CD4-positive, alpha-beta T cell treated with Interleukin-2 at 100 ng/mL for 4 hours (primary cell): Measurements from ENCODE around the gene ERVFRD-1.
"Not testable (repeated sequence)": the region's sequence is repeated elsewhere in the genome, so short reads cannot be mapped to it uniquely, and the experiment has no call there.

Experiments used
- DNase-seq: peaks from one replicate; pipeline ENCODE4 v3.0.0-alpha.2; 2020; ENCODE audit warnings: low spot score

The ERVFRD-1 gene

DNA sequence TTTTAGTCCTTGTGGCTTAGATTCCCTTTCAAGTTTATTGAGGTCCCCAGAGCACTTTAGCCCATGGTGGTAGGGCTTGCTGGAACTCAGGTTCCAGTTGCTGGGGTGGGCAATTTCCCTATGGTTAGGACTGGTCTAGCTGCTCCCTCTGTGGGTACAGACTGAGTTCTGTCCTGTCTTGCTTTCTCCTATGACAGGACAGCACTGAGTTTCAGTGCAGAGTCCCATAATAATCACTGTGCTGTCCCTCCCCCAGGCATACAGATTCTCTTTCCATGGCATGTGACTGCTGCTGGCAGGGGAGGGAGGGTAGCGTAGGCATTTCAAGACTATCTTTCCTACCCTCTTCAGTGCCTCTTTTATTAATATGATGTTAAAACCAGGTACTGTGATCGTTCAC is 17.1 kb upstream of the ERVFRD-1 start:
- no peak for DNase-seq

DNA sequence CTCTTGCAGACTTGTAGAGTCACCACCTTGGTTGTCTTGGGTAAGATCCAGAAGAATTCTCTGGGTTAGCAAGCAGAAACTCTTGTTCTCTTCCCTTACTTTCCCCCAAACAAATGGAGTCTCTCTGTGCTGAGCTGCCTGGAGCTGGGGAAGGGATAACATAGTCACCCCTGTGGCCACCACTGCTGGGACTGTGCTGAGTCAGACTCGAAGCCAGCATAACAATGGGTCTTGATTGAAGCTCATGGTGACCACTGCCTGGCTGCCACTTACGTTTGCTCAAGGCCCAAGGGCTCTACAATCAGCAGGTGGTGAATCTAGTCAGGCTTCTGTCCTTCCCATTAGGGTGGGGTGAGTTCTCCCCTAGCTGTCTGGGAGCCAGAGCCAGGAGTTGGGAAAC is 15.4 kb upstream of the ERVFRD-1 start:
- DNase-seq: no peak

DNA sequence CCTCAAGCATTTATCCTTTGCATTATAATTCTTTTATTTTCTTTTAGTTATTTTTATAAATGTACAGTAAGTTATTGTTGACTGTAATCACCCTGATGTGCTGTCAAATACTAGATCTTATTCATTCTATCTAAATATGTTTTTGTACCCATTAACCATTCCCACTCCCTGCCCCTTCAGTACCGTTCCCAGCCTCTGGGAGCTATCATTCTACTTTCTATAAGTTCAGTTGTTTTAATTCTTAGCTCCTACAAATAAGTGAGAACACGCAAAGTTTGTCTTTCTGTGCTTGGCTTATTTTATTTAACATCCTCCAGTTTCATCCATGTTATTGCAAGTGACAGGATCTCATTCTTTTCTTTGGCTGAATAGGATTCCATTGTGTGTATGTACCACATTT is 12.5 kb upstream of the ERVFRD-1 start:
- no peak for DNase-seq

DNA sequence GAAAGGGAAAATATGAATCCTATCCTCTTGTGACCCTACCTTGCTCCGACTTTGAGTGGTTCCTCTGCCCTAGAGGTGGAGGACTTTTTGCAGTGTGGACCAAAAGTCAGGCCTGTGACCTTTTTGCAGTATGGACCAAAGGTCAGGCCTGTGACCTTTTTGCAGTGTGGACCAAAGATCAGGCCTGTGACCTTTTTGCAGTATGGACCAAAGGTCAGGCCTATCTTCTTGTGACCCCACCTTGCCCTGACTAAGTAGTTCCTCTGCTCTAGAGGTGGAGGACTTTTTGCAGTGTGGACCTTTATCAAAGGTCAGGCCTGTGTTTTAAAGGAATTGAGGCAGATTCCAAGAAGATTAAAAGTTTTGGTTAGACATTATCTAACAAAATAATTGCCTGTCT is 10.9 kb upstream of the ERVFRD-1 start:
- DNase-seq: no peak

DNA sequence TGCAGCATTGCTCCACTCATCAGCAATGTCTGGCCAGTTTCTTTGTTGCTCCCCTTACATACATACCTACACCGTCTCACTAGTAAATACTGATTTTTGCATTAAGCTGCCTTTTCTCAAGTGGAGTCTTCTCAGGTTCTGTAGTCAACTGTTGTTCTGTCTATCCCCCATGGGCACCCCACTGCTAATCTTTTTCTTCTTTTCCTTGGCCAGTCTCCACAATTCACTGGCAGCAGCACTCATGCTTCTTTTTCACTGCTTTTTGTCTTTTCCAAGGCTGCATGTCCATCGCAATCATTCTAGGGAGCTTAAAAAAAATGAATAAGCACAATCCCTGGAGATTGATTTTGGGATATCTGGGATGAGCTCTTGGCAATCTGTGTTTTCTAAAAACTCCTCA is 10.3 kb upstream of the ERVFRD-1 start:
- no peak for DNase-seq

DNA sequence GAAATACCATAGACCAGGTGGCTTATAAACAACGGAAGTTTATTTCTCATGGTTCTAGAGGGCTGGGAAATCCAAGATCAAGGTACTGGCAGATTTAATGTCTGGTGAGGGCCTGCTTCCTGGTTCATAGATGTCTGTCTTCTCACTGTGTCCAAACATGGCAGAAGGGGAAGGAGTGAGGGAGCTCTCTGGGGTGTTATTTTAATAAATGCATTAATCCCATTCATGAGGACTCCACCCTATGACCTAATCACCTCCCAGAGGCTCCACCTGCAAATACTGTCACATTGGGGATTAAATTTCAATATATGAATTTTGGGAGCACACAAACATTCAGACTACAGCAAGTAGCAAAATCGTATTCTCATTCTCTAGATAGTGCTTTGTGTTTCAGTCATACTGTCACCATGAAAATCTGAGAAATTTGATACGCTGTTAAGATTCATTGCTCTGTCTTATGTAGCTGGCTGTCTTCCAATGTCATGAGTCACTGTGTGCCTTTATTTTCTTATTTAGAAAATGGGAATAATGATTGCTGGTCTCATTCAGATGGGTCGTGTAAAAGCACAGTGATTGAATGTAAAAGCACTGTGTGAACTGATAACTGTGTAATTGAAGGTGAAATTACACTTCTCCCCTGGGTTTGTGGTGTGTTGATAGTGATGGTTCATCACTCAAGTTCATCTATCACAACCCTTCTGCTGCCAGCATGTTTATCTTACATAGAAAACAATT is 8.9 kb upstream of the ERVFRD-1 start:
- no peak for DNase-seq

DNA sequence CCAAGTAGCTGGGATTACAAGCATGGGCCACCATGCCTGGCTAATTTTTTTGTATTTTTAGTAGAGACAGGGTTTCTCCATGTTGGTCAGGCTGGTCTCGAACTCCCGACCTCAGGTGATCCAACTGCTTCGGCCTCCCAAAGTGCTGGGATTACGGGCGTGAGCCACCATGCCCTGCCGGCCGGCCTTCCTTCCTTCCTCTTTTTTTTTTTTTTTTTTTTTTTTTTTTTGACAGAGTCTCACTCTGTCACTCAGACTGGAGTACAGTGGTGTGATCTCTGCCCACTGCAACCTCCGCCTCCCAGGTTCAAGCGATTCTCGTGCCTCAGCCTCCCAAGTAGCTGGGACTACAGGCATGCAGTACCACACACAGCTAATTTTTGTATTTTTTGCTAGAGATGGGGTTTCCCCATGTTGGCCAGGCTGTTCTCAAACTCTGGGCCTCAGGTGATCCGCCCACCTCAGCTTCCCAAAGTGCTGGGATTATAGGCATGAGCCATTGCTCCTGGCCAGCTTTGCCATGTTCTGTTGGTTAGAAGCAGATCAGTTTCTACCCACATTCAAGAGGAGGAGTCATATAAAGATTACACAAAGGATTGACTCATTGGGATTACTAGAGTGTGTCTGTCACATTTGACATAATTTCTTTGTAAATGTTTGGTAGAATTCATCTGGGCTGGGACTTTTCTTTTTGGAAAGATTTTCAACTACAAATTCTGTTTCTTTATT is 4.4 kb upstream of the ERVFRD-1 start:
- DNase-seq: not testable (repeated sequence)

DNA sequence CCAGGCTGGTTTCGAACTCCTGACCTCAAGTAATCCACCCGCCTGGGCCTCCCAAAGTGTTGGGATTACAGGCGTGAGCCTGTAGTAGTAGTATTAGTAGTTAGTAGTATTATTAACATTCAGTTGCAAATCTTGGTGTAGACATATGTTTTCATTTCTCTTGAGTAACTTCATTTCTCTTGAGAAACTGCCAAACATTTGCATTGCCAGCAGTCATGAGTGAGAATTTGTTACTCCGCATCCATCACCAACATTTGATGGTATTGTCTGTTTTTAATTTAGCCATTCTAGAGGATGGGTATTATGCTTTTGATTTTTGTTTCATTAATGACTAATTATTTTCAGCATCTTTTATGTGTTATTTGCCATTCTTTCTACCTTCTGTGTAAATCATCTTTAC is 1.5 kb upstream of the ERVFRD-1 start:
- DNase-seq: no peak

DNA sequence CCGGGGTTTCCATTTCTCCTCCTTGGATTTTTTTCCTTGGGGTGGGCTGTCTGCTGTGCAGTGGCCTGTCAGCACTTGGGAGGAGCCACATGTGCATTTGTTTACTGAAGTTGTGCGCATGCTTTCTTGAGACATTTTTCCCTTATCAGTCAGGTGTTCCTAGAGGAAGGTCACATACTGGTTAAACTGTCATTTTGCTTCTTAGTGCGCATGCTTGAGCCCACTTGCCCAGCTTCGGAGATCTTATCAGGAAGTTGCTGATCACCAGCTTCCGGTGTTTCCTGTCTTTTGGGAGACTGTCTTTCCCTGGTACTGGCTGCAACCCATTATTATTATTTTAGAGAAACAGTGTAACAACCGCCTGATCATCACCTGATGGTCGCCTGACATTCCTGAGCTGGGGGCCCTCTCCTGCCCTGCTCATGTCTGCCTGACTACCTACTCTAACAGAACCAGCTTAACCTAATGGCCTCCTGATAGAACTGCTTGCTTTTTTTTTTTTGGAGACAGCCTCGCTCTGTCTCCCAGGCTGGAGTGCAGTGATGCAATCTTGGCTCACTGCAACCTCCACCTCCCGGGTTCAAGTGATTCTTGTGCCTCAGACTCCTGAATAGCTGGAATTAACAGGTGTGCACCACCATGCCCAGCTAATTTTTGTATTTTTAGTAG is 378 bp upstream of the ERVFRD-1 start:
- DNase-seq: no peak

DNA sequence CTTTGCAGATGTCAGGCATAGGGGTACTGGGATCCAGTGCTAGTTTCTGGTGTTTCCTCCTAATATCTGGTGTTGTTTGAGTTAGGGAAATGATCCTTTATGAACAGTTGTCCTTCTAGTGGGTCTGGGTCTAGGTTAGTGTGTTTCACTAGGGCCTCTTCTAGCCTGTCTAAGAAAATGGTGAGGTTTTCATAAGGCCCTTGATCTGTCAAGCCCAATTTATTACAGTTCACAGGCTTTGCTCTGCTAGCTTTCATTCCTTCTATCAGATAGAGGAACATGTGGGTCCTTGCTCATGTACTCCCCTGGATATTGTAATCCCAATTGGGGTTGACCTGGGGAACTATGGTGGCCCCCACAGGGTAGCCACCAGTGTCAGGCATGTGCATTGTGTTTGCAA is 2.8 kb downstream of the ERVFRD-1 start:
- no peak for DNase-seq

DNA sequence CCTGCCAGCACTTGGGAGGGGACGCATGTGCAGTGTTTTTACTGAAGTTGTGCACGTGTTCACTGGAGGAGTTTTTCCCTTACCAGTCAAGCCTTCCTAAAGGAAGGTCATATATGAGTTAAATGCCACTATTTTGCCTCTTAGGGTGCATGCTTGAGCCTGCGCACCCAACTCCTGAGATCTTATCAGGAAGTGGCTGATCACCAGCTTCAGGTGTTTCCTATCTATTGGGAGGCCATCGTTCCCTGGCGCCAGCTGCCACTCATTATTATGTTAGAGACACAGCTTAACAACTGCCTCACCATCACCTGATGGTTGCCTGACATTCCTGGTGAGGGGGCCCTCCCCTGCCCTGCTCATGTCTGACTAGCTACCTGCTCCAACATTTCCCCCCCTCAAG is 8.5 kb downstream of the ERVFRD-1 start:
- DNase-seq: no peak

DNA sequence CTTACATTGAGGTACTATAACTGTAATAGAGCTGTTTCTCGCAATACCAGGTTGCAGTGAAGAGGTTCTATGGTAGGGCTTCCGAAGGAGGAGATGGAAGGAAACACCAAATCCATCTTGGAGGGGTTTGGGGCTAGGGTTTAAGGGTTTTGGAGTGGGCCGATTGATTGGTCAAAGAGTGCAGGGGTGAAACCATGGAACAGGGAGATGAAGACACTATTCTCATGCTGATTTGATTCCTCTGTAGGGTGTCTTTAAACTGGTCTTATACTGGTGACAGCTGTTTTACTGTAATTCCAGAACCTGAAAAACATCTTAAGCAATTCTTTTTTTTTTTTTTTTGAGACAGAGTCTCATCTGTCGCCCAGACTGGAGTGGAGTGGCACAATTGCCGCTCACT is 10.1 kb downstream of the ERVFRD-1 start:
- no peak for DNase-seq

DNA sequence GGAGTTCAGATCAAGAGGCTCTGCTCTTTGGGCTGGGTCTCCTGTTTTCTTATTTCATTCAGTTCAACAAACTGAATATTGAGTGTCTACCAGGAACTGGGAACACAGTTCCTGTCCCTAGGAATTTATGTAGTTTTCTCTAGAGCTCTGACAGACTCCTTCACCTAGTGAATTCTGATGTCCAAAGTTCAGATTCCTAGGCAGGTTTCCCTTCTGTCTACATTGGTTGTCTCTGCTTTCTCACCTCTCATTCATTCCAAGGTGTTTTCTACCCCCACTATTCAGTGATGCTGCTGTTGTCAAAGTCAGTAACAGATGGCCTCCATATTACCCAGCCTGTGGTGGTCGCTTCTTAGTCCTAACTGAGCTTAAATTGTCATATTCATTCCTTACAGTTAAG is 13.5 kb downstream of the ERVFRD-1 start:
- no peak for DNase-seq

DNA sequence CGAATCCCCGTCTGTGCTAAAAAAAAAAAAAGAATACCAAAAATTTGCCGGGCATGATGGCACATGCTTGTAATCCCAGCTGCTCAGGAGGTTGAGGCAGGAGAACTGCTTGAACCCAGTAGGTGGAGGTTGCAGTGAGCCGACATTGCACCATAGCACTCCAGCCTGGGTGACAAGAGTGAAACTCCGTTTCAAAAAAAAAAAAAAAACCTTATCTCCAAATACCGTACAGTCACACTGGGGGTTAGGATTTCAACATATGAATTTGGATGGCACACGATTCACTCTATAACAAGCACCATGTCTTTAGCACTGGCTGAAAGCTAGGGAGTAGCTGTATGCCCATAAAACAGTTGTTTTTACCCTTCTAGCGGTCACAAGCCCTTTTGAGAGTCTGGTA is 14.0 kb downstream of the ERVFRD-1 start:
- no peak for DNase-seq

DNA sequence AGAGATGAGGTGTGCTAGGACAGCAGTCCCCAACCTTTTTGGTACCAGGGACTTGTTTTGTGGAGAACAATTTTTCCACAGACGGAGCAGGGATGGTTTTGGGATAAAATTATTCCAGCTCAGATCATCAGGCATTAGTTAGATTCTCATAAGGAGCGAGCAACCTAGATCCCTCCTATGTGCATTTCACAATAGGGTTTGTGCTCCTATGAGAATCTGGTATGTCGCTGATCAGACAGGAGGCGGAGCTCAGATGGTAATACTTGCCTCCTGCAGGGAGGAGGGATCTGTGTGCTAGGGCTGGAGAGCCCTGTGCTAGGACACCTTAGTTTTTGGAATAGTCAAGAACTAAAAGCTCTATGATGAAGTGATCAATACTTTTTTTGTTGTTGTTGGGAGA is 15.4 kb downstream of the ERVFRD-1 start:
- no peak for DNase-seq

DNA sequence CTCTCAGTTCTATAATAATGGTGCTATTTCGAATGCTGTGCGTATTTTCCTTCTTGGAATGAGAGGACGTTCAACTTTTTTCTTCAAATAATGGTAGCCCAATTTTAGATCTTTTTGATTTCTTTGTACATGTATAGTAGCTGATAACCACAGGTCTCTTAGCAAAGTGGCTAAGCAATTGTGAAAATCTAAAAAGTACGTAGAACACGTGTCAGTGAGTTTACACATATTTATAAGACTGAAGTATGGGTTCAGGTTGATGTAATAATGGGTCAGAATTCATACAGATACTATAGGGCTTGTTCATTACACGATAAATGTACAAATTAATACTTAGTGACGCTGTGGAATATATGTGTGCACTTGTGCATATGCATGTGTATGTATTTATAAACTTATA is 16.6 kb downstream of the ERVFRD-1 start:
- DNase-seq: no peak

DNA sequence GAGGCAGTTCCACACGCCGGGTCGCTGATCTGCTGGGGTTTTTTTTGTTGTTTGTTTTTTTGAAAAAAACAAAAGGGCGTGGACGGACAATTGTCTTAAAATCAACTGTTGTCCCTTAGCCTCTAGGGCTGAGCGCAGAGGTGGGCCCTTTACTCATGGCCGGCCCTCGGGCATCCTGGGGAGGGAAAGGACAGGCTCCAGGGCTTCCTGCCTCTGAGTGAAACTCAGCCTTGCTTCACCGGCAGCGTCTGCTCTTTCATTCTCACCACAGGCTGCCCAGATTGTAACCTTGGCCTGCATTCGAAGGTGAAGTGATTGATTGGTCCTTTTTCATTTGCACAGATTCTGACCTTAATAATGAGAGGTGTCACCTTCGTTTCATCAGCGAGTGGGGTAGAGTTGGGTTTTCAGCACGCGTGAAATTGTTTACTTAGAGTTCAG is 17.1 kb downstream of the ERVFRD-1 start:
- peak; percentile 41 for DNase-seq

DNA sequence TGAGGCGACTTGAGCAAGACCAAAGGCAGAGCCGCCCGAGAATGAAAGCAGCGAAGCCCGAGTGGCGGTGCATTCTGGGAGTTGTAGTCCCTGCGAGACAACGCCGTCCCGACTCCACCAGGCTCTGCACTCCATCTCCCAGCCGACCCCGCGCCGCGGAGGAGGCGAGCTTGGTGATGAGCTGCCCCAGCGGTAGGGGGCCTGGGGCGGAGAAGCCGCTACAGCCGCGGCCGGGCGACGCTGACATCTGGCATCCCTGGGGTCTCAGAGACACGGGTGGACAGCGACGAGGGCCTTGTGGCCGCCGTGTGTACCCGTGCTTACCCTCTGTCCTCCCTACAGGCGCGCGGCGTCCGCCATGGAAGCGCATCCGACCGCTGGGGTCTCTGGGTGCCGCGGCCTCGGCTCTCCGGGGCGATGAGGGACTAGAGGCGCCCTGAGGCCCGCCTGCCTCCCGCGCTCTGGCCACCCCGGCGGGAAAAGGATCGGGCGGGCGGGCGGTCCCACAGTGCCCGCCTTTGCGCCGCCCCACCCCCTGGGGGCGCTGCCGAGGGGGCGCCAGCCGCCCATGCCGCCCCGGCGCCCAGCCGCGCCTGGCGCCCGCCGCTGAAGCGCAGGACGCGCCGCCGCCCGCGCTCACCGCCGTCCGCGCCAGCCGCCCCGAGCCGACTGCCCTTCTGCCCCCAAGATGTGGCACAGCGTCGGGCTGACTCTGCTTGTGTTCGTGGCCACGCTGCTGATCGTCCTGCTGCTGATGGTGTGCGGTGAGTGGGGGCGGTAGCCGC is 17.7 kb downstream of the ERVFRD-1 start, which contains the start of gene SMIM13:
Gene SMIM13 (plus strand): TSS at position 209 of the 785 bp plus-strand sequence. CDS start 480 bp downstream, at position 689.
- DNase-seq: peak; percentile 94

DNA sequence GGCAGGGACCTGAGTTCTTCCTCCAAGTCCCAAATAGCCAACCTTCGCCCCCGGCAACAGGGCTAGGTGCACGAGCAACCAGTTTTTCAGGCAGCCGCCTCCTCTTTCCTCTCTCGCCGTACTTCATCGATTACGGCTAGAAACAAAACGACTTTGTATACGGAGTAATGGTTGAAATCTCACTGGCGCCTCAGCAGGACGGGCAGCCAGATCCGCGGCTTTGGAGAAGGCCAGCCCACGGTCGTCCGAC is 18.2 kb downstream of the ERVFRD-1 start:
- DNase-seq: no peak

DNA sequence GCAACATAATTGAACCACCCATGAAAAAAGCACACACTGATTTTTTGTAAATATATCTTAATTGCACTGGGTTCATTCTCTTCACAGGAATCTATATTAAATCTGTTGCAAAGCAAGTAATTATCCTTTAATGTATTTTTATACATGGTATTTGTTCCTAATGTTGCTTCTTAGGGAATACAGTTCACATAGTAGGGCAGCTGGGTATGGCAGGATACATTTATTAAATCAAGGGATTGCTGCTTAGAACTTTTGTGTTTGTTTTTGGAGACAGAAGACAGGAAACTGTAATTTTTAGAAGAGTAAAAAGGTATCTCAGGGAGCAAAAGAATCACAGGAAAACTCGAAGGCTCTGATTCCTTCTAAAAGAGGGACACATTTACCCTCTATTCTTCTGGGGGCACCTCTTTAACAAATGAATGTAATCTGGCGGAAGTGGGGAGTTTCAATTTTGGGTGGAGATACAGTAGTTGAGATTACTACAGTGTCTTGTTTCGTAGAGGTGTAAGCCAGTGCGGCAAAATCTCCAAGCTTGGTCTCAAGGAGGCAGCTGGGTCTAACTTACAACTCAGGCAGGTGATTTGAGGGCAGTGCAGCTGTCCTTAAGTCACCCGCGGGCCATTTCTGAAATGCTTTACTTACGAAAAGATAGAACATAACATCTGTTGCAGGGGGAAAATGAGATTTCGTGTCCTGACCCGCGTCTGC is 18.7 kb downstream of the ERVFRD-1 start:
- DNase-seq: peak; percentile 48

DNA sequence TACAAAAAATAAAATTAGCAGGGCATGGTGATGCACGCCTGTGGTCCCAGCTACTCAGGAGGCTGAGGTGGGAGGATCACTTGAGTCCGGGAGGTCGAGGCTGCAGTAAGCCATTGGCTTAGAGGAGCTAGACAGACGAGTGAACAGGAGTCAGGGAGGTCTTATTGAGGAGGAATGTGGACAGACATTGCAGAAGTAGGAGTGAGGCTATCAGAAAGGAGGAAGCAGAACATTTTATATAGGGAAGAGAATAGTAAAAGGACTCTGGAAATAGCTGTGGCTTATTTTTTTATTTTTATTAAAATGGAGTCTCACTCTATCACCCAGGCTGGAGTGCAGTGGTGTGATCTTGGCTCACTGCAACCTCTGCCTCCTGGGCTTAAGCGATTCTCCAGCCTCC is 20.4 kb downstream of the ERVFRD-1 start:
- not testable (repeated sequence) for DNase-seq

DNA sequence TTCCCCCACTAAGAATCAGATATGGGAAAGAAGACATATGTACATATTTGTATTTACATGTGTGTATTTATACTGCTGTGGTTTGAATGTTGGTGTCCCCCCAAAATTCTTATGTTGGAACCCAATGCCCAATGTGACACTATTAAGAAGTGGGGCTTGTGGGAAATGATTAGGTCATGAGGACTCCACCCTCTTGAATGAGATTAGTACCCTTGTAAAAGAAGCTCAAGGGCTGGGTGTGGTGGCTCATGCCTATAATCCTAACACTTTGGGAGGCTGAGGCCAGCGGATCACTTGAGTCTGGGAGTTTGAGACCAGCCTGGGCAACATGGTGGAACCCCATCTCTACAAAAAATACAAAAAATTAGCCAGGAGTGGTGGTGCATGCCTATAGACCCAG is 21.8 kb downstream of the ERVFRD-1 start:
- no peak for DNase-seq
